Ishikawa (cell line): ENCODE results near the gene COL18A1.

ENCODE experiments used
- CEBPB ChIP-seq: IDR thresholded peaks from 2 replicates; pipeline ENCODE4 v1.6.1; 2012
- CREB1 ChIP-seq: IDR thresholded peaks from 2 replicates; pipeline ENCODE4 v1.6.1; 2012; ENCODE audit warnings: low read depth
- EGR1 ChIP-seq: IDR thresholded peaks from 2 replicates; pipeline ENCODE4 v1.6.1; 2012
- EP300 ChIP-seq: IDR thresholded peaks from 2 replicates; pipeline ENCODE4 v1.6.1; 2012; ENCODE audit warnings: borderline replicate concordance
- FOXM1 ChIP-seq: IDR thresholded peaks from 2 replicates; pipeline ENCODE4 v1.6.1; 2012; ENCODE audit warnings: low read depth, borderline replicate concordance
- NFIC ChIP-seq: IDR thresholded peaks from 2 replicates; pipeline ENCODE4 v1.6.1; 2012
- RAD21 ChIP-seq: IDR thresholded peaks from 2 replicates; pipeline ENCODE4 v1.6.1; 2012; ENCODE audit warnings: low read depth
- TAF1 ChIP-seq: IDR thresholded peaks from 2 replicates; pipeline ENCODE4 v1.6.1; 2012; ENCODE audit warnings: low read depth, mild to moderate bottlenecking
- TCF12 ChIP-seq: IDR thresholded peaks from 2 replicates; pipeline ENCODE4 v1.6.1; 2012; ENCODE audit warnings: low read depth
- TEAD4 ChIP-seq: IDR thresholded peaks from 2 replicates; pipeline ENCODE4 v1.6.1; 2012
- YY1 ChIP-seq: IDR thresholded peaks from 2 replicates; pipeline ENCODE4 v1.6.1; 2012; ENCODE audit warnings: low read depth
- ZBTB7A ChIP-seq: IDR thresholded peaks from 2 replicates; pipeline ENCODE4 v1.6.1; 2012; ENCODE audit warnings: low read depth
- TF ChIP-seq, protein P1 (sequence below): IDR thresholded peaks from 2 replicates; pipeline ENCODE4 v1.6.1; 2012
- TF ChIP-seq, protein P2 (sequence below): IDR thresholded peaks from 2 replicates; pipeline ENCODE4 v1.6.1; 2012; ENCODE audit warnings: low read depth, mild to moderate bottlenecking
- TF ChIP-seq, protein P3 (sequence below): IDR thresholded peaks from 2 replicates; pipeline ENCODE4 v1.6.1; 2012

The COL18A1 gene

DNA sequence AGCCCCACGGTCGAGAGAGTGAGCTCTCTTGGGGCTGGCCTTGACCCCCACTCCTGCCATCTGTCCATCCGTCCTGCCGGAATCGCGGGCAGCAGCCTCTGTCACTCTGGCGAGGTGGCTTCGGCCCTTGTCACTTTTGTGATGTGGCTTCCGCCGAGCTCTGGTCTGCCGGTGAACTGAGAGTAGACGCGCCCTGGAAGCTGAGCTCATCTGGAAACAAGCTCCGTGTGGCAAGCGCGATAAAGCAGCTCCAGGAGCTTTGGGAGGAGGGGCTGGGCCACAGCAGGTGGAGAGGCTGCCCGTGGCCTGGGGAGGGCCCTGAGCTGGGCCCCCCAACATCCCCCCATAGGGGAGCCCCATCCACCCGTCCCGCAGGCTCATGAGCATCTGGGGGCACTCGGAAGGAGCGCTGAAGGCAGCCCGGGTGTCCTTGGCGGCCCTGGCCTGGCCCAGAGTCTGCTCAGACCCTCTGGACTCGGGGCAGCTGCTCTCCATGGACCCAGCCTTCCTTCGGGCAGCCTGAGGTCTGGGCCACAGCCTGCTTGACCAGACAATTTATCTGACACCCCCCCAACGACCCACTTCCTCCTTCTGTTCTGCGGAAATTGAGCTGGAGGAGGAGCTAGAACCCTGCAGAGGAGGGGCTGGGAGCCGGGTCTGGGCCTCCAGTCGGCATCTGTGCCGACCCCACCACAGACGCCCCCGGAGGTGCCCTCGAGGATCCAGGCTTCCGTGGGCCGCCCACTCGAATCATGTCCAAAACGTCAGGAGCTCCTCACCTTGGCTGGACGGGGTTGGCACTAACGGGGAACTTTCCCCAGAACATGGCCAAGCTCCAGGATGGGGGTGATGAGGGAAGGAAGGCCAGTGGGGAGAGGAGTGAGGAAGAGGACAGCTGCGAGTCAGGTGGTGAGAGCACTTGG, 78.2 kb downstream of the COL18A1 start:
- TF ChIP-seq RAD21 (no peak), TAF1 (no peak), EP300 (no peak), NFIC (no peak), CREB1 (no peak), TCF12 (no peak), YY1 (no peak), FOXM1 (no peak), EGR1 (no peak), ZBTB7A (no peak), TEAD4 (no peak), CEBPB (no peak)
- TF ChIP-seq, protein P1, sequence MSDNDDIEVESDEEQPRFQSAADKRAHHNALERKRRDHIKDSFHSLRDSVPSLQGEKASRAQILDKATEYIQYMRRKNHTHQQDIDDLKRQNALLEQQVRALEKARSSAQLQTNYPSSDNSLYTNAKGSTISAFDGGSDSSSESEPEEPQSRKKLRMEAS, result no peak
- TF ChIP-seq, protein P2, sequence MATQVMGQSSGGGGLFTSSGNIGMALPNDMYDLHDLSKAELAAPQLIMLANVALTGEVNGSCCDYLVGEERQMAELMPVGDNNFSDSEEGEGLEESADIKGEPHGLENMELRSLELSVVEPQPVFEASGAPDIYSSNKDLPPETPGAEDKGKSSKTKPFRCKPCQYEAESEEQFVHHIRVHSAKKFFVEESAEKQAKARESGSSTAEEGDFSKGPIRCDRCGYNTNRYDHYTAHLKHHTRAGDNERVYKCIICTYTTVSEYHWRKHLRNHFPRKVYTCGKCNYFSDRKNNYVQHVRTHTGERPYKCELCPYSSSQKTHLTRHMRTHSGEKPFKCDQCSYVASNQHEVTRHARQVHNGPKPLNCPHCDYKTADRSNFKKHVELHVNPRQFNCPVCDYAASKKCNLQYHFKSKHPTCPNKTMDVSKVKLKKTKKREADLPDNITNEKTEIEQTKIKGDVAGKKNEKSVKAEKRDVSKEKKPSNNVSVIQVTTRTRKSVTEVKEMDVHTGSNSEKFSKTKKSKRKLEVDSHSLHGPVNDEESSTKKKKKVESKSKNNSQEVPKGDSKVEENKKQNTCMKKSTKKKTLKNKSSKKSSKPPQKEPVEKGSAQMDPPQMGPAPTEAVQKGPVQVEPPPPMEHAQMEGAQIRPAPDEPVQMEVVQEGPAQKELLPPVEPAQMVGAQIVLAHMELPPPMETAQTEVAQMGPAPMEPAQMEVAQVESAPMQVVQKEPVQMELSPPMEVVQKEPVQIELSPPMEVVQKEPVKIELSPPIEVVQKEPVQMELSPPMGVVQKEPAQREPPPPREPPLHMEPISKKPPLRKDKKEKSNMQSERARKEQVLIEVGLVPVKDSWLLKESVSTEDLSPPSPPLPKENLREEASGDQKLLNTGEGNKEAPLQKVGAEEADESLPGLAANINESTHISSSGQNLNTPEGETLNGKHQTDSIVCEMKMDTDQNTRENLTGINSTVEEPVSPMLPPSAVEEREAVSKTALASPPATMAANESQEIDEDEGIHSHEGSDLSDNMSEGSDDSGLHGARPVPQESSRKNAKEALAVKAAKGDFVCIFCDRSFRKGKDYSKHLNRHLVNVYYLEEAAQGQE, result no peak
- TF ChIP-seq, protein P3, sequence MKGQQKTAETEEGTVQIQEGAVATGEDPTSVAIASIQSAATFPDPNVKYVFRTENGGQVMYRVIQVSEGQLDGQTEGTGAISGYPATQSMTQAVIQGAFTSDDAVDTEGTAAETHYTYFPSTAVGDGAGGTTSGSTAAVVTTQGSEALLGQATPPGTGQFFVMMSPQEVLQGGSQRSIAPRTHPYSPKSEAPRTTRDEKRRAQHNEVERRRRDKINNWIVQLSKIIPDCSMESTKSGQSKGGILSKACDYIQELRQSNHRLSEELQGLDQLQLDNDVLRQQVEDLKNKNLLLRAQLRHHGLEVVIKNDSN, result no peak

DNA sequence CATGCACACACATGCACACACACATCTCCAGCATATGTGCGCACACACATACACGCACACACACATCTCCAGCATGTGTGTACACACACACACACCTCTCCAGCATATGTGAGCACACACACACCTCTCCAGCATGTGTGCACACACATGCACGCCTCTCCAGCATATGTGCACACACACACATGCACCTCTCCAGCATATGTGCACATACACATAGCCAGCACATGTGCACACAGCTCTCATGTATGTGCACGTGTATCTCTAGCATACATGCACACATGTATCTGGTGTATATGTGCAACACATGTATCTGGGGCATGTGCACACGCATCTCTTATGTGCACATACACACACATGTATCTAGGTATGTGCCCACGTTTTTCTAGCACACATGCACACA, 79.4 kb downstream of the COL18A1 start:
- no peak for TF ChIP-seq CEBPB
- TF ChIP-seq TEAD4, result no peak
- TF ChIP-seq NFIC, result no peak
- TF ChIP-seq EP300, result no peak
- TF ChIP-seq, protein P1, result no peak
- TF ChIP-seq TCF12, result no peak
- no peak for TF ChIP-seq FOXM1
- TF ChIP-seq EGR1, result no peak
- TF ChIP-seq ZBTB7A, result no peak
- TF ChIP-seq CREB1, result no peak
- TF ChIP-seq TAF1, result no peak
- TF ChIP-seq YY1, result no peak
- no peak for TF ChIP-seq RAD21
- TF ChIP-seq, protein P3, result no peak
- TF ChIP-seq, protein P2, result no peak

DNA sequence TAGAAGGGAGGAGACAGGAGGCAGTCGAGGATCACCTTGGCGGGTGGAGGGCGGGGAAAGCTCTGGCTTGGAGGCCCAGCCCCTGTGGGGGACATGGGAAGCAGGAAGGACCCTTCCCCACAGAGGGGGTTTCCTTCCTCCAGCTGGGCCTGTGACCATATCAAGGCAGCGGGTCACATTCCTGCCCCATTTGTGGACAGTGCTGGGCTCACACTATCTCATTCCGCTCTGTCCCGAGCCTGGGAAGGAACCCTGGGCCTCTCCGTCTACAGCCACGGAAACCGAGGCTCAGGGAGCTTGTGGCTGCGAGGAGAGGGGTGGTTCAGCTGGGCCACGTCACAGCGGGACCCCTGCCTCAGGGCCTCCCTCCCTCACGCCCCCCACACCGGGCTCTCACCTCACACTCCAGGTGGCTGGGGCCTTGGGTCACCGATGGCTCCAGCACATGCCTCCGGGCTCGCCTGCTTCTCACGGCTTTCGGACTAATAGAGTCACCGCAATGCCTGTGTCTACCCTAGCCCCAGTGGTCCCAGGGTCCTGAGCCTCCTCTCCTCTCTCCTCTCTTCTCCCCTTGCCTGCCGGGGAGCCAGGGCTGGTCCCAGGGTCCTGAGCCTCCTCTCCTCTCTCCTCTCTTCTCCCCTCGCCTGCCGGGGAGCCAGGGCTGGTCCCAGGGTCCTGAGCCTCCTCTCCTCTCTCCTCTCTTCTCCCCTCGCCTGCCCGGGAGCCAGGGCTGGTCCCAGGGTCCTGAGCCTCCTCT, 80.9 kb downstream of the COL18A1 start:
- no peak for TF ChIP-seq FOXM1
- TF ChIP-seq TEAD4, result no peak
- TF ChIP-seq YY1, result no peak
- no peak for TF ChIP-seq CREB1

DNA sequence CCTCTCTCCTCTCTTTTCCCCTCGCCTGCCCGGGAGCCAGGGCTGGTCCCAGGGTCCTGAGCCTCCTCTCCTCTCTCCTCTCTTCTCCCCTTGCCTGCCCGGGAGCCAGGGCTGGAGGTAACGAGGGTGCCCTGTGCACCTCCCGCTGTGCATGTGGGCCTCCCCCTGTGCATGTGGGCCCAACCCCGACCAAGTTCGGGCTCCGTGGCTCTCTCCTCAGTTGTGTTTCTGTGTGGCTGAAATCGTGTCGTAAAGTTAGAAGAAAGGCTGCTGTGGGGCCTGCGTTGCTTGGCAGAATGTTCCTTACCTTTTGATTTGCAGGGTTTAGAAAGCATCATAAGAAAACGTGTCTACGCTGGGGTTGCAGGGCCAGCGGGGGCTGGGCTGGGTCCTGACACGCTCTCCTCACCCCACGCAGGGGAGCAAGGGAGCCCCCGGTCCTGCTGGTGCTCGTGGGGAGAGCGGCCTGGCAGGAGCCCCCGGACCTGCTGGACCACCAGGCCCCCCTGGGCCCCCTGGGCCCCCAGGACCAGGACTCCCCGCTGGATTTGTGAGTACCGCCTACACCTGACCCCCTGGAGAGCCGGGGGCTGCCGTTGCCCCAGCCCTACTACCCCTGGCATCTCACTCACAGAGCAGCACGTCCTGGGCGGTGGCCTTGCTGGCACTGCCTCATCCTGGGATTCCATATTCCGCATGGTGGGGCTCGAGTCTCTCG, 81.6 kb downstream of the COL18A1 start:
- no peak for TF ChIP-seq TEAD4
- no peak for TF ChIP-seq FOXM1
- TF ChIP-seq ZBTB7A, result no peak
- TF ChIP-seq EP300, result no peak
- TF ChIP-seq EGR1, result no peak
- TF ChIP-seq NFIC, result no peak
- no peak for TF ChIP-seq CREB1
- no peak for TF ChIP-seq YY1
- TF ChIP-seq TCF12, result no peak
- no peak for TF ChIP-seq TAF1
- no peak for TF ChIP-seq CEBPB
- TF ChIP-seq, protein P2, result no peak
- TF ChIP-seq, protein P3, result no peak
- no peak for TF ChIP-seq RAD21
- TF ChIP-seq, protein P1, result no peak
